Pancreas (tissue), 10 donors: ENCODE measurements around the gene SLC44A1. TPM values are rescaled to one million over a fixed set of nuclear protein-coding genes. Genes with fewer than 3 reads are reported as not detected.
A peak's percentile ranks its signal among the peaks of the same experiment; 100 is the strongest.

Experiments used
- ATAC-seq, 4 donors: fragments of 200-7000 bp; cut with Tn5 transposase; one replicate each; pipeline versions ENCODE4 v1.8.0 to v1.9.1; 2020; ENCODE audit warnings: mild to moderate bottlenecking in 4 of 4, moderate library complexity in 4 of 4
- DNase-seq, 6 donors: peaks; one replicate each; pipeline ENCODE4 v3.0.0-alpha.2; 2020
- FAIRE-seq: peaks from 2 replicates; lab custom pipeline; 2012; peaks lifted over from hg19 to GRCh38; lab: Jason Lieb, UNC
- H3K27ac ChIP-seq, 4 donors: fragments of 200-600 bp; sonication (generic); 1 replicate in 3 of 4; 2 replicates in 1 of 4; pipeline versions ENCODE4 v1.5.0 to v1.8.0; 2020
- H3K27me3 ChIP-seq, 4 donors: fragments of 200-600 bp; one replicate each; pipeline ENCODE4 v1.8.0; 2021
- H3K36me3 ChIP-seq, 3 donors: fragments of 200-600 bp; sonication (generic) in 1 of 3; one replicate each; pipeline versions ENCODE4 v1.5.0 to v1.8.0; 2020 to 2021
- H3K4me1 ChIP-seq, 3 donors: fragments of 200-600 bp; one replicate each; pipeline ENCODE4 v1.8.0; 2021
- H3K4me3 ChIP-seq, 4 donors: fragments of 200-600 bp; sonication (generic) in 2 of 4; one replicate each; pipeline versions ENCODE4 v1.5.0 to v1.8.0; 2020 to 2021
- H3K9me3 ChIP-seq, 4 donors: fragments of 200-600 bp; one replicate each; pipeline ENCODE4 v1.8.0; 2021
- CTCF ChIP-seq, 4 donors: fragments of 200-600 bp; sonication (generic) in 3 of 4; IDR thresholded peaks; one replicate each; pipeline versions ENCODE4 v1.5.0 to v1.8.0; 2021; ENCODE audit warnings: antibody characterized with exemption in 4 of 4
- WGBS, 2 donors: extraction: QIAGEN DNeasy Blood & Tissue Kit; methylation state at CpG; one replicate each; pipeline ENCODE4 v1.1.7; 2013; 5-methylcytosine and 5-hydroxymethylcytosine counted together
- intact Hi-C, 3 donors: fragments of 100-400 bp; cut with DNase I; formaldehyde crosslinking; loops; one replicate each; pipeline versions ENCODE4 v1.11.1 to v1.14.2; 2022
- polyA plus RNA-seq, 2 donors: library from polyadenylated mRNA; stranded (reverse); fragments of 200-250 nt; gene quantifications; one replicate each; pipeline ENCODE4 v1.2.3, GENCODE V29; 2013
- total RNA-seq, 6 donors: library from RNA; stranded (reverse); fragmentation: NEBNext Ultra II Directional in 4 of 6; extraction: Animal tissue kit (Norgen Biotek cat#: 25700) in 4 of 6; gene quantifications; one replicate each; pipeline versions ENCODE4 v1.2.1 to v1.2.4, GENCODE V29; 2021 to 2023
- donor health status: healthy with polysubstance abuse.
- donor health status: DM: no; HTN: no; CAD: no; lungs with moderate emphysema.
- donor health status: DM: no; HTN: no; CAD: no.
- donor health status: control.
- donor health status: control.
- donor health status: Bipolar disorder and iron deficiency.
- donor health status: DM: yes; HTN: yes; CAD: no.
- donor health status: DM: no; HTN: no; CAD: no.
- donor health status: DM: no; HTN: no; CAD: no.
- donor health status: DM: yes; HTN: yes; CAD: no.

The SLC44A1 gene
- total and polyA plus RNA-seq, 8 donors: 4.6 to 32.3 (median 19.3) TPM

DNA sequence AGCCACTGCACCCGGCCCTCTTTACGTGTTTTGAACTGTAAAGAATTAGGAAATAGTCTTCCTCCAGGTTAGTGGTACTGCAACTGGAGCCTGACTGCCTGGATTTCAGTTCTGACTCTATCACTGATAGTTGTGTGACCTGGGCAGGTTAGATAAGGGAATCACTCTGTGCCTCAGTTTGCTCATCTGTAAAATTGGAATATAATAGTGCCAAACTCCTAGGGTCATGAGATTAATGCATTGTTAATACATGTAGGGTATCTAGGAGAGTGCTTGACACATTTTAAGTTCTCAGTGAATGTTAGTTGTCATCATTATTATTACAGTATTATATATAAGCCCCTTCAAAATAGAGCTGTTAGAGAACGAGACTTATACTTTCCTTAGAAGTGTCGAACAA is 130.9 kb downstream of the SLC44A1 start:
- no peak for TF ChIP-seq CTCF (IDR thresholded peaks at IDR 0.05)
- H3K4me3 ChIP-seq: no peak overlapping the region
- FAIRE-seq: no peak
- H3K27ac ChIP-seq: no peak overlapping the region
- no peaks in the 10 kb centered on the region for H3K27me3 ChIP-seq
- peaks cover 0 to 7% (median 0%) of the 10 kb centered on the region in 3 donors for H3K36me3 ChIP-seq
- H3K9me3 ChIP-seq: no peaks in the 10 kb centered on the region
- intact Hi-C loops: no loop called here
- 97 to 98% methylated on average over 4 of the region's 4 CpGs for WGBS, 2 donors
- DNase-seq: no peak
- no peaks in the 10 kb centered on the region for H3K4me1 ChIP-seq
- ATAC-seq: no peak

- no peak overlapping the region for H3K4me3 ChIP-seq
- FAIRE-seq: peak; percentile 17
- H3K9me3 ChIP-seq: no peaks in the 10 kb centered on the region
- TF ChIP-seq CTCF (IDR thresholded peaks at IDR 0.05): no peak
- H3K27ac ChIP-seq: no peak overlapping the region
- 64% methylated on average over 1 of the region's 1 CpG for WGBS, 2 donors
- no peaks in the 10 kb centered on the region for H3K27me3 ChIP-seq
- no peak for ATAC-seq
- no peak for DNase-seq
- H3K36me3 ChIP-seq: peaks cover 0 to 7% (median 0%) of the 10 kb centered on the region in 3 donors
- H3K4me1 ChIP-seq: no peaks in the 10 kb centered on the region
- intact Hi-C loops: no loop called here
These were observed 132.4 kb downstream of the SLC44A1 start for GRCh38 chr9:105376893-105377292.

GRCh38 chr9:105385381-105385985 is 141.0 kb downstream of the SLC44A1 start:
- Histone ChIP-seq H3K4me1 (no peaks in the 10 kb centered on the region), H3K27me3 (no peaks in the 10 kb centered on the region), H3K4me3 (no peak overlapping the region), H3K27ac (no peak overlapping the region), H3K9me3 (no peaks in the 10 kb centered on the region), H3K36me3 (no peaks in the 10 kb centered on the region)
- peak in 1 of 4 donors; percentile 31 for ATAC-seq
- intact Hi-C loops: no loop called here
- no peak for TF ChIP-seq CTCF (IDR thresholded peaks at IDR 0.05)
- DNase-seq: no peak
- 83 to 86% methylated on average over 9 of the region's 9 CpGs for WGBS, 2 donors
- no peak for FAIRE-seq

DNA sequence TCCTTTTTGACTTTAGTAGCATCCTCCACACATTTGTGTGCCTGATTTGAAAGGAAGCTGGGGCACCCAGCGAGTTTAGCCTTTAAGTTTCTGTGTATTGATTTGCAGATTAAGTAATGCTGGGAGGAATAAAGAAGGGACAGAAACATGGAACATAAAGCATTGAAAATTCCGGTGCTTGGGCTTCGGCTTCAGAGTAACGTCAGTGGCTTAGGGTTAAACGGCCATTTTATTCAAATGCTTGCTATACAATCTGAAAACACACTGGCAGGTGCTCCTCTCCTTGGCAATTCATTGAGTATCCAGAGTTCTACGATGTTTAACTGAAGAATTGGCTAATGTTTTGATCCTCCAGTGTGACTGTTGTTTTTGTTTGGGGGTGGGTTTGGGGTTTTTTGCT is 145.3 kb downstream of the SLC44A1 start:
- TF ChIP-seq CTCF (IDR thresholded peaks at IDR 0.05): no peak
- Histone ChIP-seq H3K27me3 (no peaks in the 10 kb centered on the region), H3K27ac (no peak overlapping the region), H3K36me3 (no peaks in the 10 kb centered on the region), H3K4me3 (no peak overlapping the region), H3K4me1 (no peaks in the 10 kb centered on the region), H3K9me3 (no peaks in the 10 kb centered on the region)
- FAIRE-seq: no peak
- intact Hi-C loops: no loop called here
- WGBS, 2 donors: 93 to 95% methylated on average over 6 of the region's 6 CpGs
- DNase-seq: no peak
- no peak for ATAC-seq

GRCh38 chr9:105390871-105391270 is 146.4 kb downstream of the SLC44A1 start:
- Histone ChIP-seq H3K27me3 (no peaks in the 10 kb centered on the region), H3K36me3 (no peaks in the 10 kb centered on the region), H3K9me3 (no peaks in the 10 kb centered on the region), H3K4me3 (no peak overlapping the region), H3K4me1 (no peaks in the 10 kb centered on the region), H3K27ac (no peak overlapping the region)
- intact Hi-C loops: no loop called here
- no peak for TF ChIP-seq CTCF (IDR thresholded peaks at IDR 0.05)
- DNase-seq (no peak), ATAC-seq (no peak), FAIRE-seq (no peak)
- WGBS, 2 donors: 73 to 75% methylated on average over 3 of the region's 3 CpGs
